Esophagus squamous epithelium (tissue), 4 donors: Measurements from ENCODE around the gene DUOXA1.

Source experiments
- POLR2A ChIP-seq, 4 donors: fragments of 450-650 bp; IDR thresholded peaks; one replicate each; pipeline ENCODE4 v1.6.1; 2017; ENCODE audit warnings: antibody characterized with exemption in 4 of 4, mild to moderate bottlenecking in 4 of 4, moderate library complexity in 3 of 4
- TF ChIP-seq, protein P1 (sequence below), 6 experiments: fragments of 450-650 bp in 4 of 6; fragments of 200-600 bp in 2 of 6; sonication (generic) in 2 of 6; IDR thresholded peaks; one replicate each; pipeline ENCODE4 v1.5.1; 2016 to 2019; ENCODE audit warnings: antibody characterized with exemption in 6 of 6, mild to moderate bottlenecking in 4 of 6, moderate library complexity in 4 of 6

- TF ChIP-seq, protein P1, sequence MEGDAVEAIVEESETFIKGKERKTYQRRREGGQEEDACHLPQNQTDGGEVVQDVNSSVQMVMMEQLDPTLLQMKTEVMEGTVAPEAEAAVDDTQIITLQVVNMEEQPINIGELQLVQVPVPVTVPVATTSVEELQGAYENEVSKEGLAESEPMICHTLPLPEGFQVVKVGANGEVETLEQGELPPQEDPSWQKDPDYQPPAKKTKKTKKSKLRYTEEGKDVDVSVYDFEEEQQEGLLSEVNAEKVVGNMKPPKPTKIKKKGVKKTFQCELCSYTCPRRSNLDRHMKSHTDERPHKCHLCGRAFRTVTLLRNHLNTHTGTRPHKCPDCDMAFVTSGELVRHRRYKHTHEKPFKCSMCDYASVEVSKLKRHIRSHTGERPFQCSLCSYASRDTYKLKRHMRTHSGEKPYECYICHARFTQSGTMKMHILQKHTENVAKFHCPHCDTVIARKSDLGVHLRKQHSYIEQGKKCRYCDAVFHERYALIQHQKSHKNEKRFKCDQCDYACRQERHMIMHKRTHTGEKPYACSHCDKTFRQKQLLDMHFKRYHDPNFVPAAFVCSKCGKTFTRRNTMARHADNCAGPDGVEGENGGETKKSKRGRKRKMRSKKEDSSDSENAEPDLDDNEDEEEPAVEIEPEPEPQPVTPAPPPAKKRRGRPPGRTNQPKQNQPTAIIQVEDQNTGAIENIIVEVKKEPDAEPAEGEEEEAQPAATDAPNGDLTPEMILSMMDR (IDR thresholded peaks at IDR 0.05) = no peak
- no peak for TF ChIP-seq POLR2A (IDR thresholded peaks at IDR 0.05)
Observed at GRCh38 chr15:45133561-45133920, 3.9 kb upstream of the DUOXA1 start.
